GM23338 (cell line): ENCODE data around the gene TFPI. TPM values are rescaled to one million over a fixed set of nuclear protein-coding genes. Genes with fewer than 3 reads are reported as not detected.

ENCODE experiments used
- ATAC-seq: fragments of 200-7000 bp; cut with Tn5 transposase; 3 replicates; pipeline ENCODE4 v1.9.1; 2020
- DNase-seq: peaks from one replicate; pipeline ENCODE4 v3.0.0-alpha.2; 2015; ENCODE audit warnings: low spot score
- H2AFZ ChIP-seq: fragments of 200-600 bp; sonication (generic); 2 replicates; pipeline ENCODE4 v1.8.0; 2016; ENCODE audit warnings: antibody characterized with exemption, mild to moderate bottlenecking, moderate library complexity
- H3F3A ChIP-seq: fragments of 200-600 bp; sonication (generic); replicated peaks from 2 replicates; pipeline ENCODE4 v1.8.0; 2017; ENCODE audit warnings: antibody characterized with exemption, mixed run types, low read depth
- H3K27ac ChIP-seq: fragments of 200-600 bp; sonication (generic); 2 replicates; pipeline ENCODE4 v1.6.1; 2016; ENCODE audit warnings: low read depth
- H3K27me3 ChIP-seq: fragments of 200-600 bp; sonication (generic); 2 replicates; pipeline ENCODE4 v1.8.0; 2016; ENCODE audit warnings: mild to moderate bottlenecking, mixed run types, moderate library complexity; ENCODE audit not compliant: insufficient read depth
- H3K36me3 ChIP-seq: fragments of 200-600 bp; sonication (generic); 2 replicates; pipeline ENCODE4 v1.8.0; 2016; ENCODE audit warnings: mild to moderate bottlenecking; ENCODE audit not compliant: insufficient read depth
- H3K4me1 ChIP-seq: fragments of 200-600 bp; sonication (generic); 2 replicates; pipeline ENCODE4 v1.8.0; 2016; ENCODE audit warnings: mild to moderate bottlenecking, moderate library complexity; ENCODE audit not compliant: insufficient read depth
- H3K4me2 ChIP-seq: fragments of 200-600 bp; sonication (generic); 2 replicates; pipeline ENCODE4 v1.7.1; 2017; ENCODE audit warnings: mixed run types
- H3K4me3 ChIP-seq: fragments of 200-600 bp; sonication (generic); 2 replicates; pipeline ENCODE4 v1.6.1; 2016; ENCODE audit warnings: mixed run types
- H3K79me2 ChIP-seq: fragments of 200-600 bp; sonication (generic); replicated peaks from 2 replicates; pipeline ENCODE4 v1.8.0; 2017; ENCODE audit warnings: mild to moderate bottlenecking; ENCODE audit not compliant: insufficient read depth
- H3K9me2 ChIP-seq: fragments of 200-600 bp; sonication (generic); 2 replicates; pipeline ENCODE4 v1.8.0; 2017; ENCODE audit not compliant: insufficient read depth
- H4K20me1 ChIP-seq: fragments of 200-600 bp; sonication (generic); replicated peaks from 2 replicates; pipeline ENCODE4 v1.8.0; 2017; ENCODE audit warnings: mild to moderate bottlenecking; ENCODE audit not compliant: insufficient read depth
- H3K27ac Mint-ChIP-seq: 2 replicates; pipeline ENCODE4 v1.8.0; 2020; ENCODE audit warnings: inconsistent platforms, mild to moderate bottlenecking, moderate library complexity, mixed read lengths
- H3K27me3 Mint-ChIP-seq: 3 replicates; pipeline ENCODE4 v1.8.0; 2022; ENCODE audit warnings: low read depth, mild to moderate bottlenecking, moderate library complexity, mixed read lengths, inconsistent platforms; ENCODE audit not compliant: insufficient read depth, poor library complexity
- H3K36me3 Mint-ChIP-seq: 3 replicates; pipeline ENCODE4 v1.8.0; 2021; ENCODE audit warnings: low read depth, mild to moderate bottlenecking, inconsistent platforms, moderate library complexity, mixed read lengths
- H3K4me1 Mint-ChIP-seq: 3 replicates; pipeline ENCODE4 v1.8.0; 2020; ENCODE audit warnings: mild to moderate bottlenecking, inconsistent platforms, mixed read lengths
- H3K4me3 Mint-ChIP-seq: 3 replicates; pipeline ENCODE4 v1.8.0; 2021; ENCODE audit warnings: moderate library complexity, mild to moderate bottlenecking, inconsistent platforms, mixed read lengths
- H3K9me3 Mint-ChIP-seq: 3 replicates; pipeline ENCODE4 v1.8.0; 2020; ENCODE audit warnings: moderate library complexity, mild to moderate bottlenecking, inconsistent platforms, mixed read lengths
- CREB1 ChIP-seq: fragments of 250-450 bp; sonication (Bioruptor Pico); IDR thresholded peaks from 2 replicates; pipeline ENCODE4 v1.5.0; 2020; ENCODE audit warnings: low read depth, mild to moderate bottlenecking, moderate library complexity
- EZH2 ChIP-seq: fragments of 200-600 bp; sonication (generic); IDR thresholded peaks from one replicate; pipeline ENCODE4 v1.8.0; 2017; ENCODE audit warnings: antibody characterized with exemption, mild to moderate bottlenecking, low read depth; ENCODE audit not compliant: unreplicated experiment
- EZH2phosphoT487 ChIP-seq: fragments of 200-600 bp; sonication (generic); IDR thresholded peaks from one replicate; pipeline ENCODE4 v1.8.1; 2018; ENCODE audit warnings: antibody characterized with exemption; ENCODE audit not compliant: unreplicated experiment
- JUNB ChIP-seq: IDR thresholded peaks from one replicate; pipeline ENCODE4 v1.6.1; 2016; ENCODE audit warnings: antibody characterized with exemption; ENCODE audit not compliant: unreplicated experiment
- NANOG ChIP-seq: IDR thresholded peaks from 2 replicates; pipeline ENCODE4 v1.6.1; 2016; ENCODE audit warnings: antibody characterized with exemption, borderline replicate concordance
- POLR2AphosphoS5 ChIP-seq: IDR thresholded peaks from 2 replicates; pipeline ENCODE4 v1.6.1; 2016; ENCODE audit warnings: antibody characterized with exemption, low read depth
- STAT1 ChIP-seq: IDR thresholded peaks from one replicate; pipeline ENCODE4 v1.6.1; 2016; ENCODE audit warnings: antibody characterized with exemption; ENCODE audit not compliant: unreplicated experiment
- ZNF114 ChIP-seq: fragments of 250-450 bp; sonication (Bioruptor Pico); IDR thresholded peaks from 2 replicates; pipeline ENCODE4 v1.5.0; 2020; ENCODE audit warnings: mild to moderate bottlenecking, moderate library complexity
- ZNF331 ChIP-seq: fragments of 250-450 bp; sonication (Bioruptor Pico); IDR thresholded peaks from 2 replicates; pipeline ENCODE4 v1.5.0; 2020; ENCODE audit warnings: low read depth, mild to moderate bottlenecking, moderate library complexity
- polyA plus RNA-seq: library from polyadenylated mRNA; unstranded; fragments of >200 nt; fragmentation: Nextera tagmentation; extraction: Ambion mirVana; gene quantifications from 2 replicates; pipeline ENCODE4 v1.2.1, GENCODE V29; 2016
- total RNA-seq: library from RNA; depleted of rRNA; stranded (reverse); fragments of >200 nt; shearing (Covaris generic); gene quantifications from 2 replicates; pipeline ENCODE4 v1.2.3, GENCODE V29; 2014
- TF ChIP-seq, protein P1 (sequence below): fragments of 250-450 bp; sonication (Bioruptor Pico); IDR thresholded peaks from 2 replicates; pipeline ENCODE4 v1.5.0; 2020; ENCODE audit warnings: mild to moderate bottlenecking, moderate library complexity
- TF ChIP-seq, protein P2 (sequence below): IDR thresholded peaks from one replicate; pipeline ENCODE4 v1.6.1; 2018; ENCODE audit warnings: antibody characterized with exemption; ENCODE audit not compliant: unreplicated experiment
- TF ChIP-seq, protein P3 (sequence below): IDR thresholded peaks from 2 replicates; pipeline ENCODE4 v1.6.1; 2016; ENCODE audit warnings: antibody characterized with exemption

The TFPI gene
- total and polyA plus RNA-seq, 2 experiments from 2014 or later = 1.8 to 1.9 TPM

DNA sequence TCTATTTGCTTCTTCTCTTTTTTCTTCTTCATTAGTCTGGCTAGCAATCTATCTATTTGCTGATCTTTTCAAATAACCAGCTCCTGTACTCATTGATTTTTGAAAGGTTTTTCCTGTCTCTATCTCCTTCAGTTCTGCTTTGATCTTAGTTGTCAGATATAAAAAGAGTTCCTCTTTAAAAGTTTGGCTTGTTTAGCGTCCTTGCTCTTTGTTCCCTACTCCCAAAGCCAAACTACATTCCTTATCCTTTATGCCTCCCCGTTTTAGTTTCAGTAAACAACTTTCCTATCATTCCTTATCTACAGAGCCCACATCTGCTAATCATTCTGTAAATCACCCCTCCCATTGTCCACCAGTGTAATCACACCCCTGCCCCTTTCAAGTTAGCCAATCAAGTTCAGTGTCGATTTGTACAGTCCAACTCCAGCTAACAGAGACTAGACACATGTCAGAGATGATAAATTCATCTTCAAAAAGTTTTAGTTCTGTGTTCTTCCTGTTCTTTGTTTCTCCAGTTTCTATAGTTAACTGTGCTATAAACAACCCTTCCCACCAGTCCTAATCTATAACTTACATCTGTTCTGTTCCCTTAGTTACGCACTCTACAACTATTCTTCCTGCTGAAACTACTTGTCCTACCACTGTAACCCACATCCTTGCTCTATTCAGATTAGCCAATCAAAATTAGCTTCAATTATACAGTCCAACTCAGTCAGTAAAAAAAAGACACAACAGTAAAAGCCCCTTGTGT, 44.4 kb downstream of the TFPI start:
- Mint-ChIP-seq H3K4me1 (peaks cover 35% of the 10 kb centered on the region), H3K4me3 (no peak overlapping the region), H3K36me3 (peaks cover 5% of the 10 kb centered on the region; the same call in 1 of the 3 replicates), H3K27me3 (peaks cover 2% of the 10 kb centered on the region), H3K9me3 (peaks cover 8% of the 10 kb centered on the region; the same call in 2 of the 3 replicates), H3K27ac (no peak overlapping the region)
- Histone ChIP-seq H3F3A (no peaks in the 10 kb centered on the region), H4K20me1 (no peaks in the 10 kb centered on the region), H3K4me2 (peak overlapping the region; percentile 72), H3K36me3 (no peaks in the 10 kb centered on the region), H3K9me2 (peaks cover 8% of the 10 kb centered on the region; the same call in 1 of the 2 replicates), H2AFZ (0 out of 2 replicates have a peak overlapping the region, but pooled peaks have one; percentile 63), H3K27ac (no peak overlapping the region), H3K79me2 (no peaks in the 10 kb centered on the region), H3K4me1 (peaks cover 29% of the 10 kb centered on the region), H3K4me3 (0 out of 2 replicates have a peak overlapping the region, but pooled peaks have one; percentile 18), H3K27me3 (no peaks in the 10 kb centered on the region)
- TF ChIP-seq JUNB (no peak), ZNF114 (no peak), STAT1 (no peak), POLR2AphosphoS5 (no peak), CREB1 (CRISPR knock-in tag) (no peak), EZH2 (no peak), EZH2phosphoT487 (no peak), NANOG (no peak), ZNF331 (CRISPR knock-in tag) (no peak)
- TF ChIP-seq, protein P1, sequence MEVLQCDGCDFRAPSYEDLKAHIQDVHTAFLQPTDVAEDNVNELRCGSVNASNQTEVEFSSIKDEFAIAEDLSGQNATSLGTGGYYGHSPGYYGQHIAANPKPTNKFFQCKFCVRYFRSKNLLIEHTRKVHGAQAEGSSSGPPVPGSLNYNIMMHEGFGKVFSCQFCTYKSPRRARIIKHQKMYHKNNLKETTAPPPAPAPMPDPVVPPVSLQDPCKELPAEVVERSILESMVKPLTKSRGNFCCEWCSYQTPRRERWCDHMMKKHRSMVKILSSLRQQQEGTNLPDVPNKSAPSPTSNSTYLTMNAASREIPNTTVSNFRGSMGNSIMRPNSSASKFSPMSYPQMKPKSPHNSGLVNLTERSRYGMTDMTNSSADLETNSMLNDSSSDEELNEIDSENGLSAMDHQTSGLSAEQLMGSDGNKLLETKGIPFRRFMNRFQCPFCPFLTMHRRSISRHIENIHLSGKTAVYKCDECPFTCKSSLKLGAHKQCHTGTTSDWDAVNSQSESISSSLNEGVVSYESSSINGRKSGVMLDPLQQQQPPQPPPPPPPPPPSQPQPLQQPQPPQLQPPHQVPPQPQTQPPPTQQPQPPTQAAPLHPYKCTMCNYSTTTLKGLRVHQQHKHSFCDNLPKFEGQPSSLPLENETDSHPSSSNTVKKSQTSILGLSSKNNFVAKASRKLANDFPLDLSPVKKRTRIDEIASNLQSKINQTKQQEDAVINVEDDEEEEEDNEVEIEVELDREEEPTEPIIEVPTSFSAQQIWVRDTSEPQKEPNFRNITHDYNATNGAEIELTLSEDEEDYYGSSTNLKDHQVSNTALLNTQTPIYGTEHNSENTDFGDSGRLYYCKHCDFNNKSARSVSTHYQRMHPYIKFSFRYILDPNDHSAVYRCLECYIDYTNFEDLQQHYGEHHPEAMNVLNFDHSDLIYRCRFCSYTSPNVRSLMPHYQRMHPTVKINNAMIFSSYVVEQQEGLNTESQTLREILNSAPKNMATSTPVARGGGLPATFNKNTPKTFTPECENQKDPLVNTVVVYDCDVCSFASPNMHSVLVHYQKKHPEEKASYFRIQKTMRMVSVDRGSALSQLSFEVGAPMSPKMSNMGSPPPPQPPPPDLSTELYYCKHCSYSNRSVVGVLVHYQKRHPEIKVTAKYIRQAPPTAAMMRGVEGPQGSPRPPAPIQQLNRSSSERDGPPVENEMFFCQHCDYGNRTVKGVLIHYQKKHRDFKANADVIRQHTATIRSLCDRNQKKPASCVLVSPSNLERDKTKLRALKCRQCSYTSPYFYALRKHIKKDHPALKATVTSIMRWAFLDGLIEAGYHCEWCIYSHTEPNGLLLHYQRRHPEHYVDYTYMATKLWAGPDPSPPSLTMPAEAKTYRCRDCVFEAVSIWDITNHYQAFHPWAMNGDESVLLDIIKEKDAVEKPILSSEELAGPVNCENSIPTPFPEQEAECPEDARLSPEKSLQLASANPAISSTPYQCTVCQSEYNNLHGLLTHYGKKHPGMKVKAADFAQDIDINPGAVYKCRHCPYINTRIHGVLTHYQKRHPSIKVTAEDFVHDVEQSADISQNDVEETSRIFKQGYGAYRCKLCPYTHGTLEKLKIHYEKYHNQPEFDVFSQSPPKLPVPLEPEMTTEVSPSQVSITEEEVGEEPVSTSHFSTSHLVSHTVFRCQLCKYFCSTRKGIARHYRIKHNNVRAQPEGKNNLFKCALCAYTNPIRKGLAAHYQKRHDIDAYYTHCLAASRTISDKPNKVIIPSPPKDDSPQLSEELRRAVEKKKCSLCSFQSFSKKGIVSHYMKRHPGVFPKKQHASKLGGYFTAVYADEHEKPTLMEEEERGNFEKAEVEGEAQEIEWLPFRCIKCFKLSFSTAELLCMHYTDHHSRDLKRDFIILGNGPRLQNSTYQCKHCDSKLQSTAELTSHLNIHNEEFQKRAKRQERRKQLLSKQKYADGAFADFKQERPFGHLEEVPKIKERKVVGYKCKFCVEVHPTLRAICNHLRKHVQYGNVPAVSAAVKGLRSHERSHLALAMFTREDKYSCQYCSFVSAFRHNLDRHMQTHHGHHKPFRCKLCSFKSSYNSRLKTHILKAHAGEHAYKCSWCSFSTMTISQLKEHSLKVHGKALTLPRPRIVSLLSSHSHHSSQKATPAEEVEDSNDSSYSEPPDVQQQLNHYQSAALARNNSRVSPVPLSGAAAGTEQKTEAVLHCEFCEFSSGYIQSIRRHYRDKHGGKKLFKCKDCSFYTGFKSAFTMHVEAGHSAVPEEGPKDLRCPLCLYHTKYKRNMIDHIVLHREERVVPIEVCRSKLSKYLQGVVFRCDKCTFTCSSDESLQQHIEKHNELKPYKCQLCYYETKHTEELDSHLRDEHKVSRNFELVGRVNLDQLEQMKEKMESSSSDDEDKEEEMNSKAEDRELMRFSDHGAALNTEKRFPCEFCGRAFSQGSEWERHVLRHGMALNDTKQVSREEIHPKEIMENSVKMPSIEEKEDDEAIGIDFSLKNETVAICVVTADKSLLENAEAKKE (CRISPR knock-in tag) = no peak
- TF ChIP-seq, protein P2, sequence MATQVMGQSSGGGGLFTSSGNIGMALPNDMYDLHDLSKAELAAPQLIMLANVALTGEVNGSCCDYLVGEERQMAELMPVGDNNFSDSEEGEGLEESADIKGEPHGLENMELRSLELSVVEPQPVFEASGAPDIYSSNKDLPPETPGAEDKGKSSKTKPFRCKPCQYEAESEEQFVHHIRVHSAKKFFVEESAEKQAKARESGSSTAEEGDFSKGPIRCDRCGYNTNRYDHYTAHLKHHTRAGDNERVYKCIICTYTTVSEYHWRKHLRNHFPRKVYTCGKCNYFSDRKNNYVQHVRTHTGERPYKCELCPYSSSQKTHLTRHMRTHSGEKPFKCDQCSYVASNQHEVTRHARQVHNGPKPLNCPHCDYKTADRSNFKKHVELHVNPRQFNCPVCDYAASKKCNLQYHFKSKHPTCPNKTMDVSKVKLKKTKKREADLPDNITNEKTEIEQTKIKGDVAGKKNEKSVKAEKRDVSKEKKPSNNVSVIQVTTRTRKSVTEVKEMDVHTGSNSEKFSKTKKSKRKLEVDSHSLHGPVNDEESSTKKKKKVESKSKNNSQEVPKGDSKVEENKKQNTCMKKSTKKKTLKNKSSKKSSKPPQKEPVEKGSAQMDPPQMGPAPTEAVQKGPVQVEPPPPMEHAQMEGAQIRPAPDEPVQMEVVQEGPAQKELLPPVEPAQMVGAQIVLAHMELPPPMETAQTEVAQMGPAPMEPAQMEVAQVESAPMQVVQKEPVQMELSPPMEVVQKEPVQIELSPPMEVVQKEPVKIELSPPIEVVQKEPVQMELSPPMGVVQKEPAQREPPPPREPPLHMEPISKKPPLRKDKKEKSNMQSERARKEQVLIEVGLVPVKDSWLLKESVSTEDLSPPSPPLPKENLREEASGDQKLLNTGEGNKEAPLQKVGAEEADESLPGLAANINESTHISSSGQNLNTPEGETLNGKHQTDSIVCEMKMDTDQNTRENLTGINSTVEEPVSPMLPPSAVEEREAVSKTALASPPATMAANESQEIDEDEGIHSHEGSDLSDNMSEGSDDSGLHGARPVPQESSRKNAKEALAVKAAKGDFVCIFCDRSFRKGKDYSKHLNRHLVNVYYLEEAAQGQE = no peak
- TF ChIP-seq, protein P3, sequence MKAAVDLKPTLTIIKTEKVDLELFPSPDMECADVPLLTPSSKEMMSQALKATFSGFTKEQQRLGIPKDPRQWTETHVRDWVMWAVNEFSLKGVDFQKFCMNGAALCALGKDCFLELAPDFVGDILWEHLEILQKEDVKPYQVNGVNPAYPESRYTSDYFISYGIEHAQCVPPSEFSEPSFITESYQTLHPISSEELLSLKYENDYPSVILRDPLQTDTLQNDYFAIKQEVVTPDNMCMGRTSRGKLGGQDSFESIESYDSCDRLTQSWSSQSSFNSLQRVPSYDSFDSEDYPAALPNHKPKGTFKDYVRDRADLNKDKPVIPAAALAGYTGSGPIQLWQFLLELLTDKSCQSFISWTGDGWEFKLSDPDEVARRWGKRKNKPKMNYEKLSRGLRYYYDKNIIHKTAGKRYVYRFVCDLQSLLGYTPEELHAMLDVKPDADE = no peak
- ATAC-seq (no peak), DNase-seq (no peak)
